Caco-2 (cell line): ENCODE results near the gene R3HDML. TPM values are rescaled to one million over a fixed set of nuclear protein-coding genes. Genes with fewer than 3 reads are reported as not detected.
A peak's percentile ranks its signal among the peaks of the same experiment; 100 is the strongest.

ENCODE experiments used
- BruUV-seq: library from RNA; stranded (reverse); fragments of 400-500 nt; replicated peaks from 2 replicates; lab custom pipeline; 2021; lab: Mats Ljungman, UMichigan
- CTCF ChIA-PET: fragments of 300-600 bp; sonication (Branson Sonifier 250); formaldehyde crosslinking; loops from one replicate; lab custom pipeline; 2022; ENCODE audit warnings: antibody characterized with exemption; lab: Charles Lee
- POLR2A ChIA-PET: fragments of 300-600 bp; sonication (Branson Sonifier 250); formaldehyde crosslinking; loops from one replicate; lab custom pipeline; 2022; ENCODE audit warnings: antibody characterized with exemption; lab: Charles Lee
- DNase-seq, 2 experiments: peaks; one replicate each; pipeline versions ENCODE4 v3.0.0 to v3.0.0-alpha.2; 2020 to 2022
- H3K27me3 ChIP-seq: replicated peaks from 2 replicates; pipeline ENCODE4 v1.6.0; 2011; ENCODE audit warnings: low read length; ENCODE audit not compliant: control insufficient read depth, insufficient read depth
- H3K36me3 ChIP-seq: 2 replicates; pipeline ENCODE4 v1.5.1; 2011; ENCODE audit warnings: low read length; ENCODE audit not compliant: control insufficient read depth, insufficient read depth
- H3K4me1 ChIP-seq: fragments of 250-450 bp; sonication (Bioruptor Pico); 2 replicates; pipeline ENCODE4 v1.5.1; 2020; ENCODE audit warnings: mild to moderate bottlenecking
- H3K4me3 ChIP-seq: 2 replicates; pipeline ENCODE4 v1.5.1; 2011; ENCODE audit warnings: low read depth, mild to moderate bottlenecking, control low read depth, low read length
- H3K9me3 ChIP-seq: fragments of 250-450 bp; sonication (Bioruptor Pico); 2 replicates; pipeline ENCODE4 v1.5.1; 2020; ENCODE audit warnings: mild to moderate bottlenecking, moderate library complexity
- H3K27ac Mint-ChIP-seq: one replicate; pipeline ENCODE4 v1.8.0; 2022; ENCODE audit warnings: mixed read lengths; ENCODE audit not compliant: unreplicated experiment
- H3K27me3 Mint-ChIP-seq: one replicate; pipeline ENCODE4 v1.8.0; 2022; ENCODE audit warnings: mixed read lengths; ENCODE audit not compliant: insufficient read depth, unreplicated experiment
- H3K36me3 Mint-ChIP-seq: one replicate; pipeline ENCODE4 v1.8.0; 2022; ENCODE audit warnings: mild to moderate bottlenecking, mixed read lengths; ENCODE audit not compliant: insufficient read depth, unreplicated experiment
- H3K4me1 Mint-ChIP-seq: one replicate; pipeline ENCODE4 v1.8.0; 2022; ENCODE audit warnings: low read depth, mixed read lengths; ENCODE audit not compliant: unreplicated experiment
- H3K4me3 Mint-ChIP-seq: one replicate; pipeline ENCODE4 v1.8.0; 2022; ENCODE audit warnings: mild to moderate bottlenecking, moderate library complexity, mixed read lengths; ENCODE audit not compliant: unreplicated experiment
- H3K9me3 Mint-ChIP-seq: one replicate; pipeline ENCODE4 v1.8.0; 2022; ENCODE audit warnings: mixed read lengths; ENCODE audit not compliant: unreplicated experiment
- CTCF ChIP-seq, 2 experiments: fragments of 200-600 bp in 1 of 2; IDR thresholded peaks; 1 replicate in 1 of 2; 2 replicates in 1 of 2; pipeline versions ENCODE4 v1.5.1 to v1.8.0; 2011 to 2022; ENCODE audit warnings: antibody characterized with exemption in 1 of 2, control low read depth in 1 of 2, inconsistent platforms in 1 of 2, low read depth in 1 of 2, low read length in 1 of 2, mild to moderate bottlenecking in 1 of 2, moderate library complexity in 1 of 2; ENCODE audit not compliant: insufficient read depth in 1 of 2, severe bottlenecking in 1 of 2, unreplicated experiment in 1 of 2
- intact Hi-C: fragments of 100-400 bp; cut with micrococcal nuclease; formaldehyde crosslinking; loops from one replicate; pipeline ENCODE4 v1.10.0; 2022; ENCODE audit not compliant: unreplicated experiment
- total RNA-seq: library from RNA; stranded (reverse); gene quantifications from 2 replicates; pipeline ENCODE4 v1.2.3, GENCODE V29; 2022

Gene R3HDML
- total RNA-seq, 1 experiment from 2014 or later, result not detected

GRCh38 chr20:44301285-44301684 lies 35.6 kb upstream of the R3HDML start:
- peaks cover 31% of the 10 kb centered on the region for H3K4me1 Mint-ChIP-seq
- BruUV-seq, result no TSS peak
- H3K9me3 Mint-ChIP-seq, result peaks cover 16% of the 10 kb centered on the region
- no peak overlapping the region for H3K4me3 Mint-ChIP-seq
- intact Hi-C loops, result no loop called here
- ChIA-PET POLR2A (no interaction called here), CTCF (interaction anchor here (2.5 kb wide), 1 partner anchor 10 kb away, joined by 12 read pairs; the partner anchor contains the start of gene FITM2)
- H3K36me3 Mint-ChIP-seq, result peaks cover 6% of the 10 kb centered on the region
- H3K27ac Mint-ChIP-seq, result peak overlapping the region; percentile 95
- DNase-seq, result no peak
- no peaks in the 10 kb centered on the region for H3K27me3 Mint-ChIP-seq
- Histone ChIP-seq H3K27me3 (no peaks in the 10 kb centered on the region), H3K9me3 (no peaks in the 10 kb centered on the region), H3K36me3 (no peaks in the 10 kb centered on the region), H3K4me1 (peaks cover 23% of the 10 kb centered on the region), H3K4me3 (no peak overlapping the region)
- no peak for TF ChIP-seq CTCF (IDR thresholded peaks at IDR 0.05; ENCODE audit: insufficient read depth in 1 of 2, low read depth in 1 of 2, low read length in 1 of 2, severe bottlenecking in 1 of 2, unreplicated experiment in 1 of 2)

- DNase-seq, result peak; percentile 84 to 87
- H3K27me3 Mint-ChIP-seq, result no peaks in the 10 kb centered on the region
- H3K4me1 ChIP-seq, result peaks cover 23% of the 10 kb centered on the region
- ChIA-PET POLR2A (interaction anchor here (0.6 to 1.4 kb wide), 5 partner anchors 9 to 108 kb away, joined by 3 to 6 read pairs (median 5); partner anchors contain the start of gene FITM2), CTCF (interaction anchor here (0.7 to 1.4 kb wide), 9 partner anchors 10 to 169 kb away, joined by 3 to 45 read pairs (median 5); partner anchors contain the start of gene FITM2)
- no peaks in the 10 kb centered on the region; the same call in 1 of the 2 replicates for H3K36me3 ChIP-seq
- H3K9me3 ChIP-seq, result no peaks in the 10 kb centered on the region
- intact Hi-C loops, result loop anchor here (1.0 kb wide), 1 partner anchor 8 kb away; no protein-coding TSS in a partner anchor
- peaks cover 12% of the 10 kb centered on the region for H3K36me3 Mint-ChIP-seq
- peak overlapping the region; percentile 95 for H3K27ac Mint-ChIP-seq
- H3K4me1 Mint-ChIP-seq, result peaks cover 31% of the 10 kb centered on the region
- H3K9me3 Mint-ChIP-seq, result peaks cover 16% of the 10 kb centered on the region
- no peak overlapping the region for H3K4me3 ChIP-seq
- peak overlapping the region; percentile 59 for H3K4me3 Mint-ChIP-seq
- BruUV-seq, result no TSS peak
- H3K27me3 ChIP-seq, result no peaks in the 10 kb centered on the region
- TF ChIP-seq CTCF (IDR thresholded peaks at IDR 0.05; ENCODE audit: insufficient read depth in 1 of 2, low read depth in 1 of 2, low read length in 1 of 2, severe bottlenecking in 1 of 2, unreplicated experiment in 1 of 2), result no peak
Measured at GRCh38 chr20:44302026-44302669, 34.7 kb upstream of the R3HDML start.

- Mint-ChIP-seq H3K9me3 (peaks cover 16% of the 10 kb centered on the region), H3K27me3 (no peaks in the 10 kb centered on the region), H3K36me3 (peaks cover 12% of the 10 kb centered on the region), H3K4me3 (peak overlapping the region; percentile 59), H3K27ac (peak overlapping the region; percentile 95), H3K4me1 (peaks cover 31% of the 10 kb centered on the region)
- Histone ChIP-seq H3K4me1 (peaks cover 23% of the 10 kb centered on the region), H3K27me3 (no peaks in the 10 kb centered on the region), H3K9me3 (no peaks in the 10 kb centered on the region), H3K4me3 (no peak overlapping the region), H3K36me3 (no peaks in the 10 kb centered on the region; the same call in 1 of the 2 replicates)
- intact Hi-C loops, result loop anchor here (1.0 kb wide), 1 partner anchor 8 kb away; no protein-coding TSS in a partner anchor
- no TSS peak for BruUV-seq
- no peak for TF ChIP-seq CTCF (IDR thresholded peaks at IDR 0.05; ENCODE audit: insufficient read depth in 1 of 2, low read depth in 1 of 2, low read length in 1 of 2, severe bottlenecking in 1 of 2, unreplicated experiment in 1 of 2)
- POLR2A ChIA-PET, result interaction anchor here (1.1 to 1.4 kb wide), 3 partner anchors 8 to 84 kb away, joined by 3 to 6 read pairs (median 6); partner anchors contain the start of gene FITM2
- no peak for DNase-seq
- CTCF ChIA-PET, result interaction anchor here (0.7 to 1.4 kb wide), 7 partner anchors 9 to 169 kb away, joined by 3 to 45 read pairs (median 5); partner anchors contain the start of gene FITM2
Measured at GRCh38 chr20:44302736-44303135, 34.1 kb upstream of the R3HDML start.
